HepG2 (cell line): ENCODE results near the gene ENTPD1. TPM values are rescaled to one million over a fixed set of nuclear protein-coding genes. Genes with fewer than 3 reads are reported as not detected.
A peak's percentile ranks its signal among the peaks of the same experiment; 100 is the strongest.

Experiments
- ATAC-seq: fragments of 200-7000 bp; cut with Tn5 transposase; 3 replicates; pipeline ENCODE4 v1.9.1; 2020; ENCODE audit warnings: mild to moderate bottlenecking, moderate library complexity
- BruUV-seq: library from RNA; stranded (reverse); fragments of 400-500 nt; replicated peaks from 2 replicates; lab custom pipeline; 2021; lab: Mats Ljungman, UMichigan
- CTCF ChIA-PET: fragments of 300-600 bp; formaldehyde crosslinking; extraction: SDS; loops from one replicate; lab custom pipeline; 2021; ENCODE audit warnings: low total read pairs, inconsistent platforms, low intra/inter-chr PET ratio; lab: Yijun Ruan, JAX
- POLR2A ChIA-PET: fragments of 350-600 bp; sonication (Branson Sonifier 250); formaldehyde crosslinking; loops from one replicate; lab custom pipeline; 2020; ENCODE audit warnings: antibody characterized with exemption, inconsistent platforms; lab: Yijun Ruan, JAX
- DNase-seq: peaks from one replicate; pipeline ENCODE4 v3.0.0-alpha.2; 2015; ENCODE audit warnings: low spot score
- FAIRE-seq: peaks from 3 replicates; lab custom pipeline; 2011; peaks lifted over from hg19 to GRCh38; lab: Jason Lieb, UNC
- H2AFZ ChIP-seq: one replicate; pipeline ENCODE4 v1.6.1; 2011; ENCODE audit warnings: low read length, inconsistent platforms
- H3K27ac ChIP-seq: fragments of 300-600 bp; 3 replicates; pipeline ENCODE4 v1.8.0; 2011; ENCODE audit warnings: mixed run types, mild to moderate bottlenecking, mixed read lengths, low read length, inconsistent platforms; ENCODE audit not compliant: insufficient read depth; ENCODE audit errors: extremely low read length
- H3K27me3 ChIP-seq, 2 experiments: fragments of 200-600 bp in 1 of 2; 2 replicates in 1 of 2; 3 replicates in 1 of 2; pipeline versions ENCODE4 v1.6.0 to v1.8.0; 2011; ENCODE audit warnings: low read length in 2 of 2, mild to moderate bottlenecking in 2 of 2, moderate library complexity in 2 of 2, inconsistent platforms in 1 of 2; ENCODE audit not compliant: insufficient read depth in 2 of 2, control insufficient read depth in 1 of 2
- H3K36me3 ChIP-seq, 2 experiments: fragments of 200-600 bp in 1 of 2; replicated peaks in 1 of 2; 2 replicates in 1 of 2; 3 replicates in 1 of 2; pipeline versions ENCODE4 v1.5.1 to v1.8.0; 2011; ENCODE audit warnings: low read length in 2 of 2, inconsistent platforms in 1 of 2; ENCODE audit not compliant: insufficient read depth in 2 of 2, control insufficient read depth in 1 of 2
- H3K4me1 ChIP-seq: 2 replicates; pipeline ENCODE4 v1.5.1; 2012; ENCODE audit warnings: low read length, inconsistent platforms; ENCODE audit not compliant: insufficient read depth
- H3K4me2 ChIP-seq: 2 replicates; pipeline ENCODE4 v1.6.0; 2011; ENCODE audit warnings: low read depth, low read length, inconsistent platforms
- H3K4me3 ChIP-seq, 3 experiments: fragments of 200-600 bp in 1 of 3; sonication (generic), shearing (Covaris generic) in 1 of 3; replicated peaks in 1 of 3; 2 replicates each; pipeline ENCODE4 v1.5.1; 2011 to 2016; ENCODE audit warnings: low read length in 3 of 3, inconsistent platforms in 2 of 3, low read depth in 2 of 3, mild to moderate bottlenecking in 2 of 3, control low read depth in 1 of 3, mixed read lengths in 1 of 3; ENCODE audit not compliant: insufficient read depth in 1 of 3
- H3K79me2 ChIP-seq: one replicate; pipeline ENCODE4 v1.6.1; 2011; ENCODE audit warnings: low read length, inconsistent platforms; ENCODE audit not compliant: insufficient read depth
- H3K9ac ChIP-seq: 2 replicates; pipeline ENCODE4 v1.6.0; 2011; ENCODE audit warnings: mild to moderate bottlenecking, low read depth, low read length, inconsistent platforms; ENCODE audit not compliant: insufficient read depth
- H3K9me3 ChIP-seq: 2 replicates; pipeline ENCODE4 v1.5.1; 2012; ENCODE audit warnings: mild to moderate bottlenecking, low read length
- H4K20me1 ChIP-seq: 2 replicates; pipeline ENCODE4 v1.6.0; 2011; ENCODE audit warnings: inconsistent platforms, mild to moderate bottlenecking, low read length, moderate library complexity; ENCODE audit not compliant: insufficient read depth
- ATF7-NPFF ChIP-seq: sonication (generic); formaldehyde crosslinking; IDR thresholded peaks from 2 replicates; pipeline ENCODE4 v1.8.1; 2023; ENCODE audit warnings: mild to moderate bottlenecking, low read depth, missing genetic modification reagents, moderate library complexity
- CREB1 ChIP-seq, 2 experiments: fragments of 450-650 bp in 1 of 2; IDR thresholded peaks; 2 replicates each; pipeline ENCODE4 v1.6.1; 2016 to 2017; ENCODE audit warnings: control low read depth in 1 of 2, mild to moderate bottlenecking in 1 of 2, missing compliant biosample characterization in 1 of 2, missing genetic modification characterization in 1 of 2
- GFI1 ChIP-seq: sonication (generic); formaldehyde crosslinking; IDR thresholded peaks from 2 replicates; pipeline ENCODE4 v1.5.0; 2020; ENCODE audit warnings: missing genetic modification reagents, mild to moderate bottlenecking, borderline replicate concordance
- THAP11 ChIP-seq: IDR thresholded peaks from 2 replicates; pipeline ENCODE4 v1.6.1; 2016; ENCODE audit warnings: missing biosample characterization, missing genetic modification reagents
- TMF1 ChIP-seq: sonication (generic); formaldehyde crosslinking; IDR thresholded peaks from 2 replicates; pipeline ENCODE4 v1.8.1; 2022; ENCODE audit warnings: low read depth, missing genetic modification reagents
- ZBTB21 ChIP-seq: sonication (generic); formaldehyde crosslinking; IDR thresholded peaks from 2 replicates; pipeline ENCODE4 v1.4.0; 2020; ENCODE audit warnings: missing genetic modification reagents
- ZKSCAN1 ChIP-seq: fragments of 150-350 bp; IDR thresholded peaks from 2 replicates; pipeline ENCODE4 v1.6.1; 2014; ENCODE audit warnings: low read length
- ZNF251 ChIP-seq: sonication (generic); formaldehyde crosslinking; IDR thresholded peaks from 2 replicates; pipeline ENCODE4 v1.9.0; 2021; ENCODE audit warnings: mild to moderate bottlenecking, missing genetic modification reagents
- ZNF30 ChIP-seq: sonication (generic); formaldehyde crosslinking; IDR thresholded peaks from 2 replicates; pipeline ENCODE4 v1.5.0; 2020; ENCODE audit warnings: mild to moderate bottlenecking, missing genetic modification reagents
- ZNF44 ChIP-seq: sonication (generic); formaldehyde crosslinking; IDR thresholded peaks from 2 replicates; pipeline ENCODE4 v1.5.1; 2020; ENCODE audit warnings: mild to moderate bottlenecking, missing genetic modification reagents
- ZNF547 ChIP-seq: sonication (generic); formaldehyde crosslinking; IDR thresholded peaks from 2 replicates; pipeline ENCODE4 v1.5.1; 2020; ENCODE audit warnings: mild to moderate bottlenecking, missing genetic modification reagents
- ZNF629 ChIP-seq: sonication (generic); formaldehyde crosslinking; conservative IDR thresholded peaks from 2 replicates; pipeline ENCODE4 v1.5.0; 2020; ENCODE audit warnings: missing genetic modification reagents
- WGBS: methylation state at CpG from one replicate; pipeline ENCODE4 v1.1.6; 2017; ENCODE audit warnings: low lambda C conversion rate; 5-methylcytosine and 5-hydroxymethylcytosine counted together
- in situ Hi-C: cut with HindIII; loops from 2 replicates; pipeline ENCODE4 v1.10.0; 2017; ENCODE audit warnings: low pct_unique_long_range_greater_than_20kb; ENCODE audit not compliant: extremely low pct_ligation_motif_present
- intact Hi-C: fragments of 100-400 bp; cut with micrococcal nuclease; formaldehyde crosslinking; loops from one replicate; pipeline ENCODE4 v1.10.0; 2022; ENCODE audit not compliant: unreplicated experiment
- polyA plus RNA-seq, 8 experiments: library from polyadenylated mRNA; depleted of rRNA in 3 of 8; stranded (reverse) in 7 of 8; unstranded in 1 of 8; fragments of >200 nt; fragmentation: Illumina TruSeq in 4 of 8; extraction: Trizol in 4 of 8; gene quantifications; 2 replicates each; pipeline versions ENCODE4 v1.2.1 to v1.2.3, GENCODE V29; 2011 to 2016; ENCODE audit warnings: low read depth in 4 of 8, missing spikeins in 1 of 8, mixed read lengths in 1 of 8; ENCODE audit not compliant: insufficient read depth in 1 of 8
- total RNA-seq, 5 experiments: library from RNA; depleted of rRNA; stranded (reverse); fragments of >200 nt; fragmentation: Illumina TruSeq; extraction: Trizol; gene quantifications; 2 replicates each; pipeline ENCODE4 v1.2.3, GENCODE V29; 2016; ENCODE audit warnings: low read depth in 1 of 5
- TF ChIP-seq, protein P1 (sequence below): sonication (generic); formaldehyde crosslinking; IDR thresholded peaks from 2 replicates; pipeline ENCODE4 v1.9.0; 2021; ENCODE audit warnings: missing genetic modification reagents, mild to moderate bottlenecking, borderline replicate concordance

The ENTPD1 gene
- total and polyA plus RNA-seq, 2 of the 13 experiments (the other 11 are each of a cell fraction or from before 2014, with no cell fraction given): 0.07 TPM

DNA sequence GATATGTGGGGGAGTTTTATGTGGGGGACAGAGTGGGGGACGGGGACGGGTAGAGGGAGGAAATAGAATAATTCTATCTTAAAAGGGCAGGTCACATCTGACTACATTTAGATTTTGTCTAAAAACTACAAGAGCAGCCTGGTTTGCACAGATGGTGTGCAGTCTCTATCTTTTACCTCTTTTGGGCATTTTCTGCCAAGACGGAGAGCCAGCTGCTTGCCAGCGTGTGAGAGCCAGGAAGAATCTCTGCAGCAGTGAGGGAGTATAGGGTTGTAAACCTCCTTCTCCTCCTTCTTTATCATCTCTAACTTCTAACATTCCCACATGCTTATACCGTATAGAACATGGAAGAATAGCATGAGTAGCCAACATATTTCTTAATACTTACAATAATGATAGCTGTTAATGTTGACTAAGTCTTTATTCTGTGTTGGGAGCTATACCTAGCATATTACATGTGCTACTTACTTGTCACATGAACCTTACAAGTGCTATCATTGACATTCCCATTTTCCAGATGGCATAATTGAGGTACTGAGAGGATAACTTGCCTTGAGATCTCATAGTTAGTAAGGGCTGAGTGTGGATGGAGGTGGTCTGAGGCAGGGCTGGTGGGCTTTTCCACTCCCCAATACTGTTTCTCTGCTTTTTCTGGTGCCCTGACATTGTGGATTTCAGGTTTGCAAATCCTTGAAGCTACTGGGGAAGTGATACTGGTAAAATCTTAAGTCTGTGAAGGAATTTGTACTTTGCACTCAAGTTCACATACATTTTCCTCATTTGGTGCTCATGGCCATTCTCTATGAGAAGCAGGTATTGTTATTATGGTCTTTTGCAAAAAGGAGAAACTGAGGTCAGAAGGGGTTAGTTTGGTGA, 1.1 kb downstream of the ENTPD1 start:
- ATAC-seq (no peak), DNase-seq (no peak), FAIRE-seq (no peak)
- intact Hi-C loops: no loop called here
- no peaks in the 10 kb centered on the region for H3K36me3 ChIP-seq
- peaks cover 2 to 9% of the 10 kb centered on the region in 2 experiments; a peak in 3 of 5 replicates for H3K27me3 ChIP-seq
- no peaks in the 10 kb centered on the region for H4K20me1 ChIP-seq
- in situ Hi-C loops: no loop called here
- H3K9me3 ChIP-seq: no peaks in the 10 kb centered on the region
- POLR2A ChIA-PET: no interaction called here
- no peak overlapping the region for H3K9ac ChIP-seq
- H3K4me1 ChIP-seq: no peaks in the 10 kb centered on the region
- no peak overlapping the region for H3K27ac ChIP-seq
- no peak overlapping the region for H3K4me2 ChIP-seq
- WGBS: 53% methylated on average over 5 of the region's 5 CpGs
- TF ChIP-seq ZNF629 (CRISPR knock-in tag) (peak; percentile 43; the same call in 1 of the 2 replicates), TMF1 (CRISPR knock-in tag) (no peak)
- CTCF ChIA-PET: no interaction called here
- no peak overlapping the region for H3K4me3 ChIP-seq
- no TSS peak for BruUV-seq
- H2AFZ ChIP-seq: no peak overlapping the region
- H3K79me2 ChIP-seq: no peaks in the 10 kb centered on the region

DNA sequence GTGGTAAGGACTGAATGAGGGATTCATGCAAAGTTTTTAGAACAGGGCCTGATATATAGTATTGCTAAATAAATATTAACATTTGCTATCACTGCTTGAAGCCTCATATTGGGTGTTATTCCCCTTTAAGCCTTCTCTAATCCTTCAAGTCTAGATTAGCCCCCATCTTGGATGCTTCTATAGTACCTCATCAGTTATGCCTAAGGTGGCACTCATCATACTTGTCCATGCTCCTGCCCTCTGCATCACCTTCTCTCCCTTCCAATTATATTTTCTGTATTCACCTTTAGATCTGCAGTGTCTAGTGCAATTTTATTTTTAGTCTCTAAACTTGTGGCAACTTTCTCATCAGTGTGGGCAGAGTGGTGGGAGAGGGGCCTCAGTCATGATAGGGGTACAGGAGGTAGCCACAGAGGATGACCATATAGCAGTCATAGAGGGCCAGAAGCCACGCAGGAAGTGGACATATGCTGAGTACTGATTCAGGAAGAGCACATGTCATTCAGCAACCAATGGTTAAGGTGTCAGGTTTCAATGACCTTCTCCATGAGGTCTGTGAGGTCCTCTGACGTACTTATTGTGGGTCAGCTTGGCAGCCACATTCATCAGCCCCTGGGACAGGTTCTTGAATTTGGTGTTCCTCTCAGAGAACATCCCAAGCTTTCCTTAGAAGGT, 2.5 kb downstream of the ENTPD1 start:
- Histone ChIP-seq H4K20me1 (no peaks in the 10 kb centered on the region), H3K36me3 (no peaks in the 10 kb centered on the region), H3K9ac (no peak overlapping the region), H3K27ac (no peak overlapping the region), H3K4me3 (no peak overlapping the region), H3K4me2 (no peak overlapping the region), H3K9me3 (no peaks in the 10 kb centered on the region), H3K79me2 (no peaks in the 10 kb centered on the region), H2AFZ (no peak overlapping the region), H3K4me1 (no peaks in the 10 kb centered on the region), H3K27me3 (peaks cover 2 to 9% of the 10 kb centered on the region in 2 experiments; a peak in 3 of 5 replicates)
- intact Hi-C loops (no loop called here), in situ Hi-C loops (no loop called here)
- DNase-seq (no peak), FAIRE-seq (no peak), ATAC-seq (no peak)
- ChIA-PET CTCF (no interaction called here), POLR2A (no interaction called here)
- WGBS: 27% methylated on average over 2 of the region's 2 CpGs
- no TSS peak for BruUV-seq
- TF ChIP-seq ZNF251 (no peak), ZNF30 (CRISPR knock-in tag) (no peak), ZBTB21 (CRISPR knock-in tag) (peak; percentile 52; the same call in 1 of the 2 replicates), GFI1 (CRISPR knock-in tag) (no peak), CREB1 (IDR thresholded peaks at IDR 0.05) (peak; percentile 35; the same call in 1 of the 2 replicates), CREB1 (CRISPR knock-in tag; IDR thresholded peaks at IDR 0.05) (no peak), ZKSCAN1 (no peak), ZNF44 (CRISPR knock-in tag) (no peak), ATF7-NPFF (CRISPR knock-in tag) (no peak), THAP11 (CRISPR knock-in tag) (no peak), ZNF547 (no peak)
- TF ChIP-seq, protein P1, sequence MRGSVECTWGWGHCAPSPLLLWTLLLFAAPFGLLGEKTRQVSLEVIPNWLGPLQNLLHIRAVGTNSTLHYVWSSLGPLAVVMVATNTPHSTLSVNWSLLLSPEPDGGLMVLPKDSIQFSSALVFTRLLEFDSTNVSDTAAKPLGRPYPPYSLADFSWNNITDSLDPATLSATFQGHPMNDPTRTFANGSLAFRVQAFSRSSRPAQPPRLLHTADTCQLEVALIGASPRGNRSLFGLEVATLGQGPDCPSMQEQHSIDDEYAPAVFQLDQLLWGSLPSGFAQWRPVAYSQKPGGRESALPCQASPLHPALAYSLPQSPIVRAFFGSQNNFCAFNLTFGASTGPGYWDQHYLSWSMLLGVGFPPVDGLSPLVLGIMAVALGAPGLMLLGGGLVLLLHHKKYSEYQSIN (CRISPR knock-in tag): no peak
